ENCODE data around the gene TENM4. TPM values are rescaled to one million over a fixed set of nuclear protein-coding genes. Genes with fewer than 3 reads are reported as not detected.
"Not testable (repeated sequence)": the region's sequence is repeated elsewhere in the genome, so short reads cannot be mapped to it uniquely, and the experiment has no call there.

Gene TENM4
- total RNA-seq, 1 donor from 2014 or later: 2.4 TPM

GRCh38 chr11:78845496-78845895 lies 595.3 kb downstream of the TENM4 start:
- DNase-seq (ENCODE audit: low spot score): no peak

GRCh38 chr11:78841456-78842060 lies 599.3 kb downstream of the TENM4 start:
- DNase-seq (ENCODE audit: low spot score): no peak

GRCh38 chr11:78840623-78841022 lies 600.2 kb downstream of the TENM4 start:
- DNase-seq (ENCODE audit: low spot score): no peak

- no peak for DNase-seq (ENCODE audit: low spot score)
Measured at GRCh38 chr11:78840200-78840599, 600.6 kb downstream of the TENM4 start.

- DNase-seq (ENCODE audit: low spot score): no peak
Measured at GRCh38 chr11:78838417-78838816, 602.4 kb downstream of the TENM4 start.

- DNase-seq (ENCODE audit: low spot score): no peak
Measured at GRCh38 chr11:78835646-78836045, 605.2 kb downstream of the TENM4 start.

GRCh38 chr11:78834886-78835285 lies 605.9 kb downstream of the TENM4 start:
- no peak for DNase-seq (ENCODE audit: low spot score)

- DNase-seq (ENCODE audit: low spot score): no peak
Measured at GRCh38 chr11:78833237-78833636, 607.6 kb downstream of the TENM4 start.

- no peak for DNase-seq (ENCODE audit: low spot score)
Measured at GRCh38 chr11:78832226-78832947, 608.4 kb downstream of the TENM4 start.

- no peak for DNase-seq (ENCODE audit: low spot score)
Measured at GRCh38 chr11:78831571-78831970, 609.3 kb downstream of the TENM4 start.

- no peak for DNase-seq (ENCODE audit: low spot score)
Measured at GRCh38 chr11:78830277-78830819, 610.5 kb downstream of the TENM4 start.

- DNase-seq (ENCODE audit: low spot score): no peak
Measured at GRCh38 chr11:78829146-78829545, 611.7 kb downstream of the TENM4 start.

GRCh38 chr11:78828676-78829075 lies 612.2 kb downstream of the TENM4 start:
- no peak for DNase-seq (ENCODE audit: low spot score)

- DNase-seq (ENCODE audit: low spot score): not testable (repeated sequence)
Measured at GRCh38 chr11:78827291-78827690, 613.5 kb downstream of the TENM4 start.

- no peak for DNase-seq (ENCODE audit: low spot score)
Measured at GRCh38 chr11:78825591-78826020, 615.2 kb downstream of the TENM4 start.

- DNase-seq (ENCODE audit: low spot score): no peak
Measured at GRCh38 chr11:78823588-78823987, 617.2 kb downstream of the TENM4 start.

- no peak for DNase-seq (ENCODE audit: low spot score)
Measured at GRCh38 chr11:78822931-78823423, 617.9 kb downstream of the TENM4 start.

- DNase-seq (ENCODE audit: low spot score): no peak
Measured at GRCh38 chr11:78821371-78822306, 619.2 kb downstream of the TENM4 start.

GRCh38 chr11:78820741-78821140 lies 620.1 kb downstream of the TENM4 start:
- no peak for DNase-seq (ENCODE audit: low spot score)

- DNase-seq (ENCODE audit: low spot score): no peak
Measured at GRCh38 chr11:78818201-78818600, 622.6 kb downstream of the TENM4 start.

- no peak for DNase-seq (ENCODE audit: low spot score)
Measured at GRCh38 chr11:78815831-78816230, 625.0 kb downstream of the TENM4 start.

Data from ureter (tissue), 1 donor.